ENCODE results near the gene ACP1. TPM values are rescaled to one million over a fixed set of nuclear protein-coding genes. Genes with fewer than 3 reads are reported as not detected.

ACP1 gene
- total and polyA plus RNA-seq, 2 experiments from 2014 or later = 189 to 281 TPM

GRCh38 chr2:323035-323434 lies 58.3 kb downstream of the ACP1 start:
- Histone ChIP-seq H4K20me1 (replicated peaks; ENCODE audit: insufficient read depth) (no peaks in the 10 kb centered on the region), H3K4me2 (no peak overlapping the region), H2AFZ (no peak overlapping the region), H3K36me3 (ENCODE audit: insufficient read depth) (no peaks in the 10 kb centered on the region), H3K4me3 (no peak overlapping the region), H3K9me2 (ENCODE audit: insufficient read depth) (no peaks in the 10 kb centered on the region), H3K79me2 (replicated peaks; ENCODE audit: insufficient read depth) (no peaks in the 10 kb centered on the region), H3K27ac (ENCODE audit: low read depth) (no peak overlapping the region), H3K4me1 (ENCODE audit: insufficient read depth) (no peaks in the 10 kb centered on the region), H3K27me3 (ENCODE audit: insufficient read depth) (no peaks in the 10 kb centered on the region), H3F3A (replicated peaks; ENCODE audit: low read depth) (no peaks in the 10 kb centered on the region)
- DNase-seq (ENCODE audit: low spot score) = no peak
- Mint-ChIP-seq H3K27ac (no peak overlapping the region), H3K4me3 (no peak overlapping the region), H3K36me3 (ENCODE audit: low read depth) (no peaks in the 10 kb centered on the region; the same call in 2 of the 3 replicates), H3K27me3 (ENCODE audit: insufficient read depth, low read depth, poor library complexity) (no peaks in the 10 kb centered on the region), H3K4me1 (peaks cover 2% of the 10 kb centered on the region; the same call in 2 of the 3 replicates), H3K9me3 (peaks cover 2% of the 10 kb centered on the region)
- no peak for ATAC-seq
- no peak for TF ChIP-seq REST (IDR thresholded peaks at IDR 0.05; ENCODE audit: unreplicated experiment)
- no peak for TF ChIP-seq EZH2 (IDR thresholded peaks at IDR 0.05; ENCODE audit: low read depth, unreplicated experiment)
- TF ChIP-seq NANOG (IDR thresholded peaks at IDR 0.05; ENCODE audit: borderline replicate concordance) = no peak
- no peak for TF ChIP-seq POLR2AphosphoS5 (IDR thresholded peaks at IDR 0.05; ENCODE audit: low read depth)
- TF ChIP-seq STAT1 (IDR thresholded peaks at IDR 0.05; ENCODE audit: unreplicated experiment) = no peak
- TF ChIP-seq CREB1 (CRISPR knock-in tag; IDR thresholded peaks at IDR 0.05; ENCODE audit: low read depth) = no peak
- TF ChIP-seq JUNB (IDR thresholded peaks at IDR 0.05; ENCODE audit: unreplicated experiment) = no peak
- TF ChIP-seq CTCF (conservative IDR thresholded peaks at IDR 0.05; ENCODE audit: low read depth in 2 of 2) = no peak
- TF ChIP-seq ZNF462 (CRISPR knock-in tag; IDR thresholded peaks at IDR 0.05) = no peak
- no peak for TF ChIP-seq ZNF331 (CRISPR knock-in tag; IDR thresholded peaks at IDR 0.05; ENCODE audit: low read depth)
- no peak for TF ChIP-seq EZH2phosphoT487 (IDR thresholded peaks at IDR 0.05; ENCODE audit: unreplicated experiment)
- TF ChIP-seq ETS1 (IDR thresholded peaks at IDR 0.05) = no peak
- no peak for TF ChIP-seq ZNF114 (CRISPR knock-in tag; IDR thresholded peaks at IDR 0.05)

Measured in GM23338 (cell line).